ENCODE data around the gene ATP1B1.

The ATP1B1 gene

DNA sequence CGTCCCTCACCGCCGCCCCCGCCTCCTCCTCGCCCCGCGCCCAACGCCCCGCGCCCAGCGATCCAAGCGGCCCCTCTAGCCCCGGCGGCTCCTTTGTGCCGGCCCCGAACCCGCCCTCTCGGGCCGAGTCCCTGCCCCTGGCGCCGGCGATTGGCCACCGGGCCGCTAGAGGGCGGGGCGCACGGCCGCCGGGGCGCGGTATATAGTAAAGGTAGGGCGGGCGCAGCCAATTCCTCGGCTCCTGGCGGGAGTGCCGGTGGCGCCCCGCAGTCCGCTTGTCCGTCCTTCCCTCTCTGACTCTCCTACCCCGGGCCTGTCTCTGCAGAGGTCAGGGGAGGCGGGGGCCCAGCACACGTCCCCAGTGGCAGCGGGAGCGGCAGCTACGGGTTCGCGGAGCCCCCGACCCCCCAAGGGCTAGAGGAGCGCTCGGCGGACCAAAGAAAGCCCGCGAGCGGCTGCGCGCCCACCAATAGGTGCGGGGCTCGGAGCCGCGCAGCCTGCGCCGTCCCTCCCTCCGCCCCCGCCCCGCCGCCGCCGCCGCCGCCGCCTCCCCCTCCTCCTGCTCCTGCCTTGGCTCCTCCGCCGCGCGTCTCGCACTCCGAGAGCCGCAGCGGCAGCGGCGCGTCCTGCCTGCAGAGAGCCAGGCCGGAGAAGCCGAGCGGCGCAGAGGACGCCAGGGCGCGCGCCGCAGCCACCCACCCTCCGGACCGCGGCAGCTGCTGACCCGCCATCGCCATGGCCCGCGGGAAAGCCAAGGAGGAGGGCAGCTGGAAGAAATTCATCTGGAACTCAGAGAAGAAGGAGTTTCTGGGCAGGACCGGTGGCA is at the start of gene ATP1B1:
Gene ATP1B1, plus strand, starts transcription at position 596 of the 826 bp plus-strand sequence. Its CDS starts 140 bp downstream, at position 736.
- DNase-seq (ENCODE audit: low read depth, low spot score) = peak; percentile 95

GRCh38 chr1:169059421-169059820 is 47.1 kb upstream of the ATP1B1 start:
- DNase-seq (ENCODE audit: low read depth, low spot score) = no peak

- no peak for DNase-seq (ENCODE audit: low read depth, low spot score)
Observed at GRCh38 chr1:169060043-169060722, 46.3 kb upstream of the ATP1B1 start.

GRCh38 chr1:169060919-169061639 is 45.4 kb upstream of the ATP1B1 start:
- no peak for DNase-seq (ENCODE audit: low read depth, low spot score)

GRCh38 chr1:169062152-169062551 is 44.3 kb upstream of the ATP1B1 start:
- DNase-seq (ENCODE audit: low read depth, low spot score) = no peak

DNA sequence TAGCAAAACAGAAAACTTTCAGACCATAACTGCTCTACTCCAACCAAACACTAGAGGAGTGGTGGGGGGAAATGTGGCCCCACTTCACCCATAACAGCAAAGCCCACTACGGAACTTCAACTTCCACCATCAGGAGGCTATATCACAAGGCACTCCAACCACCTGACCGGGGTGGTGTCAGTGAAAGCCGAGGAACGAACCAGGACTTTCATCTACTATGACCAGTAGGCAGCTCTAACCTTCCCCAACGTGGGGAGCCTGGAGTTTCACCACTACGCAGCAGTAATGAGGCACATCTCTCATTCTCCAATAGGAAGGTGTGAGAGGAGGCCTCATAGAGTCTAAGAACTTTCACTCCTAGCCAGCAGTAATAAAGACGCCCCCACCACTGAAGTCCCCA is 42.4 kb upstream of the ATP1B1 start:
- no peak for DNase-seq (ENCODE audit: low read depth, low spot score)

DNA sequence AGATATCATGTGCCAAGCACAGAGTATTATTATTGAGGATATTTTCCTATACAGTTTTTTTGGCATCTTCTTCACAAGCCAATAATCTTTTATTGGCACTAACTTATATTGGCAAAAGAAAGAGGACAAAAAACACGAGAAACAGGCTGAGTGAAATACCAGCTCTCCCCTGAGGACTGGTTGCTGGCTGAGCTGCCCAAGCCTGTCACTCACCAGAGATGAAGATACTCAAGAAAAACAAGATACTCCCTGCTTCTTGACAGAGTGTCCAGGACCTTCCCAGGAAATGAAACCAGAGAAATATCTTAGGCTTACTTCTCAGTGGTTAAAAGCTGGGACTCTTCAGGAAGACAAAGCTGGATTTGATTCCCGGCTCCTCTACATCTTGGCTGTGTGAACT is 35.9 kb upstream of the ATP1B1 start:
- DNase-seq (ENCODE audit: low read depth, low spot score) = no peak

DNA sequence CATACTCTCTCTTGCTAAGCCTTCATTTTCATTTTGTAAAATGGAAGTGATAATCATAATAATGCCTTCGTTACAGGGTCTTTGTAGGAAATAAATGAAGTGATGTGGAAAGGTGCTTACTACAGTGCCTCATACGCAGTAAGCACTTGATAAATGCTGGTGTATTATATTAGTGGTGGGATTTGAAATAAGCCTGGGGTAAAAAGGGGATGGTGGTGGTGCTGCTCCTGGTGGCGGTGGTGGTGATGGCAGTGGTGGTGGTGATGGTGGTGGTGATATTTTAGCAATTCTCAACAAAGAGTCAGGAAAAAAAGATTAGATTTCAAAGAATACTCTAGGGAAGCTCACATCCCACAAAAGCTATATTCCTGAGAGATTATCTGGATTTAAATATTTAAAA is 35.5 kb upstream of the ATP1B1 start:
- DNase-seq (ENCODE audit: low read depth, low spot score) = no peak

- no peak for DNase-seq (ENCODE audit: low read depth, low spot score)
Observed at GRCh38 chr1:169072945-169073725, 33.4 kb upstream of the ATP1B1 start.

DNA sequence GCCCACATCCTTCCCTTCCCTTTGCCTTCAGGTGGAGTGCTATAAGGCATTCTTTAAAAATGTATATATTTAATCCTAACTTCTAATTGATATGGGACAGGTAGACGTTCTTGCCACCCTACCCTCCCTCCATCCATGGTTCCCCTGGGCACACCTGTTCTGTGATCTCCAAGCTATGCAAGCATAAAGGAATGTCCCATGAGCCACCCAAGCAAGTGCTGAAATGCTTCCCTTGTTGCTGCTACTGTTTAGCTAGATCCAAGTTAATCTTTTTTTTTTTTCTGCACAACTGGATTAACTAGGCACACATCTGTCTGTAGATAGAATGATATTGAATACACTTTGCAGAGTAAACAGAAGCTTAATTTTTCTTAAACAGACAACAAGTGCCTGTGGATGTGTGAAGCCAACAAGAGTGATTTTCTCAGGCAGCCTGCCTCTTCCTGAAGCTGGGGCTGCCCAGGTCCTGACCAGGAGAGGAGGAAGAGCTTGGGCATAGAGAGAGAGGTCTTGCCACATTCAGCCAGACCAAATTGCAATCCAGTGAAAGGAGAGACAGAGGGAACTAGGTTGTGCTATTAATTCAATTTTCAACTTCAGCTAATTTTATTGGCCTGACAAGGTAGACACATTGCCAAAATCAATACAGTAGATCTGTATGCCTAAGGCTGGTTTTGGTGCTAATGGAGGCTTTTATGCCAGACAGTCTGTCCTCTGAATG is 28.2 kb upstream of the ATP1B1 start:
- DNase-seq (ENCODE audit: low read depth, low spot score) = no peak

- no peak for DNase-seq (ENCODE audit: low read depth, low spot score)
Observed at GRCh38 chr1:169081503-169082123, 24.9 kb upstream of the ATP1B1 start.

- no peak for DNase-seq (ENCODE audit: low read depth, low spot score)
Observed at GRCh38 chr1:169085911-169086310, 20.6 kb upstream of the ATP1B1 start.

DNA sequence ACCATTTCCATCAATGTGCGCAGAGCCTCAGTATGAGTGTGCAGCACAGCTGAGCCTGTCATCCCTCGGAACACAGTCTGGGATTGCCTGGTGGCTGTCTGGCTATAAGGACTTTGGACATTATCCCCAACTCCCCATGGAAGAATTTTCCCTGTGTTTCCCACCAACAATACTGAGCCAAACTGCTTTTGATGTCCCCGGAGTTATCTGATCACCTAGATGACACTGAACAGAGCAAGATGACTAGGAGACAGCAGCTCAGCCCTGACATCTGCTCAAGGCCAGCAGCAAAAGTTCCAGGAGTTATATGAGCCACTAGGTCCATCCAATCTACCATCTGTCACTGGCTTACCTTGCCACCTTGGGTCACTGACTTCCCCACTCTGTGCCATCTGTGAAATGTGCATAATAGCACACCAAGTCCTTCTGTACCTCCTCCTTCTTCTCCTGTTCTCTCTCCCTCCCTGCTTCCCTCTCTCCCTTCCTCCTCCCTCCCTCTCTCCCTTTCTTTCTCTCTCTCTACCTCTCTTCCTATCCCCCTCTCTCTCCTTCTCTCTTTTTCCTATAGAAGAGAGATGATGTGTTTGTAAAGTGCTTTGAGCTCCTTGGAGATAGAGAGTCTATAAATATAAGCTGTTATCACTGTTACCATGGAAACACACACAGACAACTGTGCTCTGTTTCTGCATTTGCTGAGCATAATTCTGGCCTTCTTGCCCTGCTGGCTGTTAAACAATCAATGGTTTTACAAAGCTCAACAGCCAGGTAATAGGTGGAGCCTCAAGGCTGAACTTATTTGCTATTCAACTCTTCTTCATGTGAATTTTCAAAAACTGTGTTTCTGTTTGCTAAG is 19.7 kb upstream of the ATP1B1 start:
- DNase-seq (ENCODE audit: low read depth, low spot score) = no peak

DNA sequence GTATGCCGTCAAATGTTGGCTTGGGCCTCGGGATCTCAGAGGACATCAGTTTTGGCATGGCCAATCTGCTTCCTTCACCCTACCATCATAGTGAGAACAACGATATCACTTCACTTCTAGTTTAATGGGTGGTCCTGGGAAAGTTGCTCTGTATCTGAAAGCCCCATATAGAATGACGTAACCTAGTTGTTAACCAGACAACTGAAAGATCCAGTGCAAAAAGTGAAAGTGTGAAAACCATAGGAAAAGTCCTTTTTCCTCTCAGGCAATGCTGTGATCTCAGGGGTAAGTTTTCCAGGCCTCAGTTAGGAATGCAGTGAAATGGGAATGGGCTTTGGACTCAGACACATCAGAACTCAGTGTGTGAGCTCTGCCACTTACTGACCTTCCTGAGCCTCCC is 18.6 kb upstream of the ATP1B1 start:
- no peak for DNase-seq (ENCODE audit: low read depth, low spot score)

DNA sequence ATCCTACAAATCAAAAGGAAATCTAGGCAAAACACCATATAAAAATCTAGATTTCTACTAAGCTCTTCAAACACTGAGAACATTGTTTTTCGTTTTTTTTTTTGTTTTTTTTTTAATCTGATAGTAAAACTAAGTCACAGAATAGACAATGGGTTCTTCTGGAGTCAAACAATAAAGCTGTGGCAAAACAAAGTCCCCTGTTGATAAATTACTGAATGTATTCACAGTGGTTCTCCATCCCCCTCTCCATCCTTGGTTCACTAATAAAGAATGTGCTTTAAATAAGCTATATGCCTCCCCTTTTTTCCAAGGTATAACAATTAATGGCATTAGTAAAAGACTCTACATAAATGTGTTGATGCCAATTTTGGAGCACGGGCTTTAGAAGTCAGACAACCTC is 16.7 kb upstream of the ATP1B1 start:
- no peak for DNase-seq (ENCODE audit: low read depth, low spot score)

DNA sequence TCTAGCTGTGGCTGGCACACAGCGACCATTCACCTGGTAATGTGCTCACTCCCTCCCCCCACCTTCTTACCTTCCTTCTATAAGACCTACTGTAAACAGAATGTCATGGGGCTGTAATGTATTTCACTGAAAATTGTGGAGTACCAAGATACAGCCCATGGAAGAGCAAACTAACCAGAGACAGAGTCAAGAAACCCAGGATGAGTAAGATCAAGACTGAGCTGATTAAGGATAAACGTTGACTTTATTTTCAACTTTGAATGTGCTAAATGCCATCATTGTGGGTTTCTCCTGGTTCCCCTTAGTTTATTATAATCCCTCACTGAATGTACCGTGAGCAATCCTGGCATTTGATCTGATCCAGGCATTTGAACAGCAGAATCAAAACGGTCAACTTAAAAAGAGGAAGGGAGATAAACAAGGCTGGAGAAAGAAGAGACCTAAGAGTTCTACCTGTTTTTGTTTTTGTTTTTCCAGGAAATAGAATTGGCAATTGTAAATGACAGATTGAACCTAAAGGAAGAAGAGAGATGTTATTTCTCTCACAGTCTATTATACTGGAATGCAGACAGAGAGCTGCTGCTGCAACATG is 16.1 kb upstream of the ATP1B1 start:
- DNase-seq (ENCODE audit: low read depth, low spot score) = no peak

- no peak for DNase-seq (ENCODE audit: low read depth, low spot score)
Observed at GRCh38 chr1:169090900-169091311, 15.6 kb upstream of the ATP1B1 start.

DNA sequence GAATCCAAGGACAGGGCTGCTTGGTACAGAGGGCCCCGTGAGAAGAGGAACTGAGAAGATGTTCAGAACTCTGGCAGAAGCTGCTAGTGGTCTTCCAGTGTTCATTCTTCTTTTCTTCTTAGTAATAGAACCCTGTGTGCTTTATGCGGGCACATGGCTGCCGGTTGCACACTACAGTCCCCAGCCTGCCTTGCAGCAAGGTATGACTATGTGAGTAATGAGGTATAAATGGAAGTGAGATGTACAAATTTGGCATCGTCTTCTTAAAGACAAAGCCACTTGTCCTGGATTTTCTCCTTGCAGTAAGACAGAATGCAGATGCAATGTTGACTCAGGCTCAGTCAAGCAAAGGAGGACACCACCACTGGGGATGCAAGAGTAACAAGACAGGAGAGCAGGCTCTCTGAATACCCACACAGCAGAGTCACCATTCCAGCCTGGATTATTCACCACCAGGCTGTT is 15.0 kb upstream of the ATP1B1 start:
- no peak for DNase-seq (ENCODE audit: low read depth, low spot score)

GRCh38 chr1:169092399-169092798 is 14.1 kb upstream of the ATP1B1 start:
- DNase-seq (ENCODE audit: low read depth, low spot score) = no peak

Measured in ELF-1 (cell line).